C4-2B (cell line): Measurements from ENCODE around the gene LHX3.

ENCODE experiments used
- CTCF ChIP-seq: fragments of 450-650 bp; conservative IDR thresholded peaks from 2 replicates; pipeline ENCODE4 v1.5.1; 2017; ENCODE audit warnings: mild to moderate bottlenecking
- ZFX ChIP-seq: fragments of 450-650 bp; IDR thresholded peaks from 2 replicates; pipeline ENCODE4 v1.6.1; 2017

GRCh38 chr9:136171801-136172411 lies 33.0 kb downstream of the LHX3 start:
- no peak for TF ChIP-seq CTCF
- TF ChIP-seq ZFX = no peak
